ENCODE results near the gene ARFGEF3. TPM values are rescaled to one million over a fixed set of nuclear protein-coding genes. Genes with fewer than 3 reads are reported as not detected.

The ARFGEF3 gene
- total and polyA plus RNA-seq, 2 experiments from 2014 or later, result 5.8 to 24.6 TPM

DNA sequence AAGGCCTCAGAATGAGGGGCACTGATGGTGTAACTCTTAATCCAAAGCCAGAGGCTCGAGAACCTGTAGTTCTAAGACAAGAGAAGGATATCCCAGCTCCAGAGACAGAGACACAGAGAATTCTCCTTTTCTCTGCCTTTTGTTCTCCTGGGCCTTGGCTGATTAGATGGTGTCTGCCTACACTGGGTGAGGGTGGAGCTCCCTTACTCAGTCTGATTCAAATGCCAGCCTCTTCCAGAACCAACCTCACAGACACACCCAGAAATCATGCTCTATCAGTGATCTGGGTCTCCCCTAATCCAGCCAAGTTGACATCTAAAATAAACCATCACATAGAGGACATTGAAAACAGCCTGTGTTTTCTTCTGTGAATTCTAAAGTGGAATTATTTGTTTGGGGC lies 148.0 kb downstream of the ARFGEF3 start:
- Histone ChIP-seq H3K27ac (ENCODE audit: low read depth) (no peak overlapping the region), H3K4me1 (ENCODE audit: insufficient read depth) (no peaks in the 10 kb centered on the region), H3K36me3 (ENCODE audit: insufficient read depth) (no peaks in the 10 kb centered on the region), H3K9me2 (ENCODE audit: insufficient read depth) (no peaks in the 10 kb centered on the region), H3K4me3 (no peak overlapping the region), H3K79me2 (replicated peaks; ENCODE audit: insufficient read depth) (no peaks in the 10 kb centered on the region), H3K27me3 (ENCODE audit: insufficient read depth) (no peaks in the 10 kb centered on the region), H3K4me2 (no peak overlapping the region), H2AFZ (no peak overlapping the region), H4K20me1 (replicated peaks; ENCODE audit: insufficient read depth) (no peaks in the 10 kb centered on the region), H3F3A (replicated peaks; ENCODE audit: low read depth) (no peaks in the 10 kb centered on the region)
- DNase-seq (ENCODE audit: low spot score), result no peak
- TF ChIP-seq, protein P1, sequence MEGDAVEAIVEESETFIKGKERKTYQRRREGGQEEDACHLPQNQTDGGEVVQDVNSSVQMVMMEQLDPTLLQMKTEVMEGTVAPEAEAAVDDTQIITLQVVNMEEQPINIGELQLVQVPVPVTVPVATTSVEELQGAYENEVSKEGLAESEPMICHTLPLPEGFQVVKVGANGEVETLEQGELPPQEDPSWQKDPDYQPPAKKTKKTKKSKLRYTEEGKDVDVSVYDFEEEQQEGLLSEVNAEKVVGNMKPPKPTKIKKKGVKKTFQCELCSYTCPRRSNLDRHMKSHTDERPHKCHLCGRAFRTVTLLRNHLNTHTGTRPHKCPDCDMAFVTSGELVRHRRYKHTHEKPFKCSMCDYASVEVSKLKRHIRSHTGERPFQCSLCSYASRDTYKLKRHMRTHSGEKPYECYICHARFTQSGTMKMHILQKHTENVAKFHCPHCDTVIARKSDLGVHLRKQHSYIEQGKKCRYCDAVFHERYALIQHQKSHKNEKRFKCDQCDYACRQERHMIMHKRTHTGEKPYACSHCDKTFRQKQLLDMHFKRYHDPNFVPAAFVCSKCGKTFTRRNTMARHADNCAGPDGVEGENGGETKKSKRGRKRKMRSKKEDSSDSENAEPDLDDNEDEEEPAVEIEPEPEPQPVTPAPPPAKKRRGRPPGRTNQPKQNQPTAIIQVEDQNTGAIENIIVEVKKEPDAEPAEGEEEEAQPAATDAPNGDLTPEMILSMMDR (conservative IDR thresholded peaks at IDR 0.05; ENCODE audit: low read depth in 2 of 2), result no peak
- no peak for TF ChIP-seq ZNF331 (CRISPR knock-in tag; IDR thresholded peaks at IDR 0.05; ENCODE audit: low read depth)
- no peak for TF ChIP-seq EZH2phosphoT487 (IDR thresholded peaks at IDR 0.05; ENCODE audit: unreplicated experiment)
- no peak for TF ChIP-seq STAT1 (IDR thresholded peaks at IDR 0.05; ENCODE audit: unreplicated experiment)
- TF ChIP-seq, protein P2, sequence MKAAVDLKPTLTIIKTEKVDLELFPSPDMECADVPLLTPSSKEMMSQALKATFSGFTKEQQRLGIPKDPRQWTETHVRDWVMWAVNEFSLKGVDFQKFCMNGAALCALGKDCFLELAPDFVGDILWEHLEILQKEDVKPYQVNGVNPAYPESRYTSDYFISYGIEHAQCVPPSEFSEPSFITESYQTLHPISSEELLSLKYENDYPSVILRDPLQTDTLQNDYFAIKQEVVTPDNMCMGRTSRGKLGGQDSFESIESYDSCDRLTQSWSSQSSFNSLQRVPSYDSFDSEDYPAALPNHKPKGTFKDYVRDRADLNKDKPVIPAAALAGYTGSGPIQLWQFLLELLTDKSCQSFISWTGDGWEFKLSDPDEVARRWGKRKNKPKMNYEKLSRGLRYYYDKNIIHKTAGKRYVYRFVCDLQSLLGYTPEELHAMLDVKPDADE (IDR thresholded peaks at IDR 0.05), result no peak
- TF ChIP-seq EZH2 (IDR thresholded peaks at IDR 0.05; ENCODE audit: low read depth, unreplicated experiment), result no peak
- TF ChIP-seq CREB1 (CRISPR knock-in tag; IDR thresholded peaks at IDR 0.05; ENCODE audit: low read depth), result no peak
- TF ChIP-seq, protein P3, sequence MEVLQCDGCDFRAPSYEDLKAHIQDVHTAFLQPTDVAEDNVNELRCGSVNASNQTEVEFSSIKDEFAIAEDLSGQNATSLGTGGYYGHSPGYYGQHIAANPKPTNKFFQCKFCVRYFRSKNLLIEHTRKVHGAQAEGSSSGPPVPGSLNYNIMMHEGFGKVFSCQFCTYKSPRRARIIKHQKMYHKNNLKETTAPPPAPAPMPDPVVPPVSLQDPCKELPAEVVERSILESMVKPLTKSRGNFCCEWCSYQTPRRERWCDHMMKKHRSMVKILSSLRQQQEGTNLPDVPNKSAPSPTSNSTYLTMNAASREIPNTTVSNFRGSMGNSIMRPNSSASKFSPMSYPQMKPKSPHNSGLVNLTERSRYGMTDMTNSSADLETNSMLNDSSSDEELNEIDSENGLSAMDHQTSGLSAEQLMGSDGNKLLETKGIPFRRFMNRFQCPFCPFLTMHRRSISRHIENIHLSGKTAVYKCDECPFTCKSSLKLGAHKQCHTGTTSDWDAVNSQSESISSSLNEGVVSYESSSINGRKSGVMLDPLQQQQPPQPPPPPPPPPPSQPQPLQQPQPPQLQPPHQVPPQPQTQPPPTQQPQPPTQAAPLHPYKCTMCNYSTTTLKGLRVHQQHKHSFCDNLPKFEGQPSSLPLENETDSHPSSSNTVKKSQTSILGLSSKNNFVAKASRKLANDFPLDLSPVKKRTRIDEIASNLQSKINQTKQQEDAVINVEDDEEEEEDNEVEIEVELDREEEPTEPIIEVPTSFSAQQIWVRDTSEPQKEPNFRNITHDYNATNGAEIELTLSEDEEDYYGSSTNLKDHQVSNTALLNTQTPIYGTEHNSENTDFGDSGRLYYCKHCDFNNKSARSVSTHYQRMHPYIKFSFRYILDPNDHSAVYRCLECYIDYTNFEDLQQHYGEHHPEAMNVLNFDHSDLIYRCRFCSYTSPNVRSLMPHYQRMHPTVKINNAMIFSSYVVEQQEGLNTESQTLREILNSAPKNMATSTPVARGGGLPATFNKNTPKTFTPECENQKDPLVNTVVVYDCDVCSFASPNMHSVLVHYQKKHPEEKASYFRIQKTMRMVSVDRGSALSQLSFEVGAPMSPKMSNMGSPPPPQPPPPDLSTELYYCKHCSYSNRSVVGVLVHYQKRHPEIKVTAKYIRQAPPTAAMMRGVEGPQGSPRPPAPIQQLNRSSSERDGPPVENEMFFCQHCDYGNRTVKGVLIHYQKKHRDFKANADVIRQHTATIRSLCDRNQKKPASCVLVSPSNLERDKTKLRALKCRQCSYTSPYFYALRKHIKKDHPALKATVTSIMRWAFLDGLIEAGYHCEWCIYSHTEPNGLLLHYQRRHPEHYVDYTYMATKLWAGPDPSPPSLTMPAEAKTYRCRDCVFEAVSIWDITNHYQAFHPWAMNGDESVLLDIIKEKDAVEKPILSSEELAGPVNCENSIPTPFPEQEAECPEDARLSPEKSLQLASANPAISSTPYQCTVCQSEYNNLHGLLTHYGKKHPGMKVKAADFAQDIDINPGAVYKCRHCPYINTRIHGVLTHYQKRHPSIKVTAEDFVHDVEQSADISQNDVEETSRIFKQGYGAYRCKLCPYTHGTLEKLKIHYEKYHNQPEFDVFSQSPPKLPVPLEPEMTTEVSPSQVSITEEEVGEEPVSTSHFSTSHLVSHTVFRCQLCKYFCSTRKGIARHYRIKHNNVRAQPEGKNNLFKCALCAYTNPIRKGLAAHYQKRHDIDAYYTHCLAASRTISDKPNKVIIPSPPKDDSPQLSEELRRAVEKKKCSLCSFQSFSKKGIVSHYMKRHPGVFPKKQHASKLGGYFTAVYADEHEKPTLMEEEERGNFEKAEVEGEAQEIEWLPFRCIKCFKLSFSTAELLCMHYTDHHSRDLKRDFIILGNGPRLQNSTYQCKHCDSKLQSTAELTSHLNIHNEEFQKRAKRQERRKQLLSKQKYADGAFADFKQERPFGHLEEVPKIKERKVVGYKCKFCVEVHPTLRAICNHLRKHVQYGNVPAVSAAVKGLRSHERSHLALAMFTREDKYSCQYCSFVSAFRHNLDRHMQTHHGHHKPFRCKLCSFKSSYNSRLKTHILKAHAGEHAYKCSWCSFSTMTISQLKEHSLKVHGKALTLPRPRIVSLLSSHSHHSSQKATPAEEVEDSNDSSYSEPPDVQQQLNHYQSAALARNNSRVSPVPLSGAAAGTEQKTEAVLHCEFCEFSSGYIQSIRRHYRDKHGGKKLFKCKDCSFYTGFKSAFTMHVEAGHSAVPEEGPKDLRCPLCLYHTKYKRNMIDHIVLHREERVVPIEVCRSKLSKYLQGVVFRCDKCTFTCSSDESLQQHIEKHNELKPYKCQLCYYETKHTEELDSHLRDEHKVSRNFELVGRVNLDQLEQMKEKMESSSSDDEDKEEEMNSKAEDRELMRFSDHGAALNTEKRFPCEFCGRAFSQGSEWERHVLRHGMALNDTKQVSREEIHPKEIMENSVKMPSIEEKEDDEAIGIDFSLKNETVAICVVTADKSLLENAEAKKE (CRISPR knock-in tag; IDR thresholded peaks at IDR 0.05), result no peak
- TF ChIP-seq ZNF114 (CRISPR knock-in tag; IDR thresholded peaks at IDR 0.05), result no peak
- TF ChIP-seq, protein P4, sequence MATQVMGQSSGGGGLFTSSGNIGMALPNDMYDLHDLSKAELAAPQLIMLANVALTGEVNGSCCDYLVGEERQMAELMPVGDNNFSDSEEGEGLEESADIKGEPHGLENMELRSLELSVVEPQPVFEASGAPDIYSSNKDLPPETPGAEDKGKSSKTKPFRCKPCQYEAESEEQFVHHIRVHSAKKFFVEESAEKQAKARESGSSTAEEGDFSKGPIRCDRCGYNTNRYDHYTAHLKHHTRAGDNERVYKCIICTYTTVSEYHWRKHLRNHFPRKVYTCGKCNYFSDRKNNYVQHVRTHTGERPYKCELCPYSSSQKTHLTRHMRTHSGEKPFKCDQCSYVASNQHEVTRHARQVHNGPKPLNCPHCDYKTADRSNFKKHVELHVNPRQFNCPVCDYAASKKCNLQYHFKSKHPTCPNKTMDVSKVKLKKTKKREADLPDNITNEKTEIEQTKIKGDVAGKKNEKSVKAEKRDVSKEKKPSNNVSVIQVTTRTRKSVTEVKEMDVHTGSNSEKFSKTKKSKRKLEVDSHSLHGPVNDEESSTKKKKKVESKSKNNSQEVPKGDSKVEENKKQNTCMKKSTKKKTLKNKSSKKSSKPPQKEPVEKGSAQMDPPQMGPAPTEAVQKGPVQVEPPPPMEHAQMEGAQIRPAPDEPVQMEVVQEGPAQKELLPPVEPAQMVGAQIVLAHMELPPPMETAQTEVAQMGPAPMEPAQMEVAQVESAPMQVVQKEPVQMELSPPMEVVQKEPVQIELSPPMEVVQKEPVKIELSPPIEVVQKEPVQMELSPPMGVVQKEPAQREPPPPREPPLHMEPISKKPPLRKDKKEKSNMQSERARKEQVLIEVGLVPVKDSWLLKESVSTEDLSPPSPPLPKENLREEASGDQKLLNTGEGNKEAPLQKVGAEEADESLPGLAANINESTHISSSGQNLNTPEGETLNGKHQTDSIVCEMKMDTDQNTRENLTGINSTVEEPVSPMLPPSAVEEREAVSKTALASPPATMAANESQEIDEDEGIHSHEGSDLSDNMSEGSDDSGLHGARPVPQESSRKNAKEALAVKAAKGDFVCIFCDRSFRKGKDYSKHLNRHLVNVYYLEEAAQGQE (IDR thresholded peaks at IDR 0.05; ENCODE audit: unreplicated experiment), result no peak
- no peak for TF ChIP-seq NANOG (IDR thresholded peaks at IDR 0.05; ENCODE audit: borderline replicate concordance)
- no peak for TF ChIP-seq JUNB (IDR thresholded peaks at IDR 0.05; ENCODE audit: unreplicated experiment)
- TF ChIP-seq POLR2AphosphoS5 (IDR thresholded peaks at IDR 0.05; ENCODE audit: low read depth), result no peak
- Mint-ChIP-seq H3K27ac (no peak overlapping the region), H3K4me1 (peaks cover 4% of the 10 kb centered on the region; the same call in 1 of the 3 replicates), H3K27me3 (ENCODE audit: insufficient read depth, low read depth, poor library complexity) (no peaks in the 10 kb centered on the region), H3K36me3 (ENCODE audit: low read depth) (0 out of 3 replicates have a peak, but pooled peaks cover 5% of the 10 kb centered on the region), H3K4me3 (no peak overlapping the region), H3K9me3 (no peaks in the 10 kb centered on the region)
- ATAC-seq, result no peak
